Naive thymus-derived CD4-positive, alpha-beta T cell (primary cell): ENCODE results near the gene C2CD4A. TPM values are rescaled to one million over a fixed set of nuclear protein-coding genes. Genes with fewer than 3 reads are reported as not detected.
A peak's percentile ranks its signal among the peaks of the same experiment; 100 is the strongest.

Experiments used
- ATAC-seq: fragments of 150-1000 bp; cut with Tn5 transposase; 2 replicates; pipeline ENCODE4 v1.10.0; 2021; ENCODE audit warnings: mild to moderate bottlenecking, moderate library complexity
- CTCF ChIA-PET: fragments of 350-600 bp; sonication (Branson Sonifier 250); formaldehyde crosslinking; loops from one replicate; lab custom pipeline; 2021; ENCODE audit warnings: antibody characterized with exemption; lab: Charles Lee
- POLR2A ChIA-PET: fragments of 350-600 bp; sonication (Branson Sonifier 250); formaldehyde crosslinking; loops from one replicate; lab custom pipeline; 2021; ENCODE audit warnings: antibody characterized with exemption, inconsistent platforms; lab: Charles Lee
- DNase-seq, 9 donors: peaks; one replicate each; pipeline versions ENCODE4 v3.0.0 to v3.0.0-alpha.2; 2020 to 2022; ENCODE audit warnings: mixed read lengths in 1 of 9
- H3K27ac ChIP-seq: one replicate; pipeline ENCODE4 v1.7.0; 2013; ENCODE audit warnings: mild to moderate bottlenecking, low read depth, low read length, moderate library complexity
- H3K27me3 ChIP-seq, 2 donors: one replicate each; pipeline ENCODE4 v1.7.0; 2013; ENCODE audit warnings: low read length in 2 of 2, mild to moderate bottlenecking in 2 of 2, moderate library complexity in 2 of 2; ENCODE audit not compliant: control insufficient read depth in 2 of 2, insufficient read depth in 2 of 2
- H3K36me3 ChIP-seq, 3 experiments: 1 replicate in 2 of 3; 2 replicates in 1 of 3; pipeline ENCODE4 v1.7.0; 2013; ENCODE audit warnings: low read length in 3 of 3, mild to moderate bottlenecking in 3 of 3, moderate library complexity in 1 of 3; ENCODE audit not compliant: insufficient read depth in 3 of 3, control insufficient read depth in 2 of 3
- H3K4me1 ChIP-seq, 2 donors: one replicate each; pipeline ENCODE4 v1.7.0; 2013; ENCODE audit warnings: low read length in 2 of 2, mild to moderate bottlenecking in 2 of 2, moderate library complexity in 1 of 2; ENCODE audit not compliant: control insufficient read depth in 2 of 2, insufficient read depth in 2 of 2
- H3K4me3 ChIP-seq: 2 replicates; pipeline ENCODE4 v1.7.0; 2013; ENCODE audit warnings: mild to moderate bottlenecking, low read length
- H3K9me3 ChIP-seq, 3 experiments: 1 replicate in 2 of 3; 2 replicates in 1 of 3; pipeline ENCODE4 v1.7.0; 2013; ENCODE audit warnings: low read length in 3 of 3; ENCODE audit not compliant: control insufficient read depth in 2 of 3
- H3K27ac Mint-ChIP-seq, 9 donors: one replicate each; pipeline ENCODE4 v1.8.0; 2020 to 2022; ENCODE audit warnings: mixed read lengths in 9 of 9, mild to moderate bottlenecking in 8 of 9, moderate library complexity in 5 of 9, inconsistent platforms in 2 of 9
- H3K27me3 Mint-ChIP-seq, 5 donors: one replicate each; pipeline ENCODE4 v1.8.0; 2021 to 2022; ENCODE audit warnings: mixed read lengths in 5 of 5, mild to moderate bottlenecking in 1 of 5
- H3K36me3 Mint-ChIP-seq, 5 donors: one replicate each; pipeline ENCODE4 v1.8.0; 2020 to 2022; ENCODE audit warnings: mixed read lengths in 5 of 5, mild to moderate bottlenecking in 3 of 5, inconsistent platforms in 1 of 5
- H3K4me1 Mint-ChIP-seq, 7 donors: one replicate each; pipeline ENCODE4 v1.8.0; 2020 to 2022; ENCODE audit warnings: mixed read lengths in 7 of 7, mild to moderate bottlenecking in 3 of 7, inconsistent platforms in 1 of 7
- H3K4me3 Mint-ChIP-seq, 10 donors: one replicate each; pipeline ENCODE4 v1.8.0; 2020 to 2022; ENCODE audit warnings: mild to moderate bottlenecking in 10 of 10, mixed read lengths in 10 of 10, moderate library complexity in 6 of 10, inconsistent platforms in 2 of 10
- H3K9me3 Mint-ChIP-seq, 11 donors: one replicate each; pipeline ENCODE4 v1.8.0; 2020 to 2022; ENCODE audit warnings: mixed read lengths in 11 of 11, mild to moderate bottlenecking in 4 of 11, inconsistent platforms in 1 of 11, moderate library complexity in 1 of 11
- intact Hi-C, 2 donors: fragments of 100-400 bp; cut with micrococcal nuclease; formaldehyde crosslinking; loops; one replicate each; pipeline ENCODE4 v1.15.1; 2023
- polyA plus RNA-seq, 2 donors: library from polyadenylated mRNA; unstranded; fragments of 300-500 nt; fragmentation: Illumina TruSeq; gene quantifications; one replicate each; pipeline ENCODE4 v1.2.3, GENCODE V29; 2021
- total RNA-seq, 6 experiments: library from RNA in 5 of 6; stranded (reverse) in 5 of 6; gene quantifications; 1 replicate in 5 of 6; 2 replicates in 1 of 6; pipeline ENCODE4 v1.2.3 and lab custom pipeline; 2021 to 2026

Gene C2CD4A
- total and polyA plus RNA-seq, 7 experiments from 2014 or later = not detected

DNA sequence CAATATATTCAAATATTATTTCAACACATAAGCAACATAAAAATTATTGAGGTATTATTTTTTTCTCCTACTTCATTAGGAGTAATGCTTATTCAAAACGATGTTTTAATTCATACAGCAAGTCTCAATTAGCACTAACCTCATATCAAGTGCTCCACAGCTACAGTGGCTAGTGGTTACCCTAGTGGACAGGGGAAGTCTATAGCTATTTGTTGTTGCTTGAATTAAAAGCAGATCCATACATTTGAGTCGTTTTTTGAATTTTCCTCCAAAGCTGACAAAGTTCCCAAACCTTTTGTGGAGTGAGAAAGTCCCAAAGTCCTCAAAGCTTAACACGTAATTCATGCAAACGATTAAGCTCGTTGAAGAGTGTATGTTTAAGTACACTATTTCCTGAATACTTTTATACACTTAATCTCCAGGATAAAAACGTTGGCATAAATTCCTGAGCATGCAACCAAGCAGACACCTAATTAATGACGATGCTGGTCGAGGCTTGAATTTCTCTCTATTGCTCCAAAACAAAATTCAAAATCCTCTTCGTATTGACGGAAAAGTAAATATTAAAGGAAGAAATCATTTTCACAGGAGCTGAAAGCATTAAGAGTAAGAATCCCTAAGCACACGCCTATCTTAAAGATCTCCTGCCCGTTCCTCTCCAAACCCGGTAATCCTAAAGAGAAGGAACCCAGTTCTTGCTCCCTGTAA, 7.5 kb upstream of the C2CD4A start:
- ATAC-seq (no peak), DNase-seq (no peak)
- Mint-ChIP-seq H3K36me3 (peaks cover 0 to 8% (median 4%) of the 10 kb centered on the region in 5 donors), H3K4me3 (peak overlapping the region; percentile 90 to 100 (median 96)), H3K4me1 (peaks cover 32 to 71% (median 59%) of the 10 kb centered on the region in 7 donors), H3K27ac (peak overlapping the region; percentile 89 to 99 (median 95)), H3K9me3 (peaks cover 0 to 4% (median 0%) of the 10 kb centered on the region in 11 donors), H3K27me3 (peaks cover 0 to 24% (median 0%) of the 10 kb centered on the region in 5 donors)
- Histone ChIP-seq H3K4me1 (peaks cover 20 to 24% of the 10 kb centered on the region in 2 donors), H3K27ac (peak overlapping the region; percentile 81), H3K36me3 (peaks cover 0 to 5% (median 0%) of the 10 kb centered on the region in 3 experiments), H3K4me3 (peak overlapping the region; percentile 94), H3K27me3 (no peaks in the 10 kb centered on the region), H3K9me3 (no peaks in the 10 kb centered on the region)
- ChIA-PET POLR2A (interaction anchor here (0.6 to 1.0 kb wide), 2 partner anchors 14 to 169 kb away, joined by 3 to 4 read pairs; no protein-coding TSS in a partner anchor), CTCF (no interaction called here)
- intact Hi-C loops = loop anchor here in 1 of 2 donors (1.0 kb wide), 1 partner anchor 13 kb away; no protein-coding TSS in a partner anchor

DNA sequence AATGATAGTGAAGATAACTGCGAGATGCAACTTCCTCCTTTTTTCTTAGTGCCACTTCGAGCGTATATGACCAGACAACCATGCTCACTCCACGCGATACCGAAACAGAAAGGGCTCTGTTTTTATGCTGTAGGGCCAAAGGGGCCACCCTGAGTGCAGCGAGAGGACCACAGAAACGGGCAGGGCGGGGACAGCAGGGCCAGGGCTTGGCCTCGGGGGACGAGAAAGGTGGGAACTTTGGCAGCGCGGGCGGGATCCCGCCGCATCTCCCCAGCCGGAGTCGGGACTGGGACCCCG, 7.0 kb upstream of the C2CD4A start:
- no peaks in the 10 kb centered on the region for H3K9me3 ChIP-seq
- Mint-ChIP-seq H3K27me3 (peaks cover 0 to 28% (median 0%) of the 10 kb centered on the region in 5 donors), H3K4me3 (peak overlapping the region; percentile 90 to 100 (median 96)), H3K36me3 (peaks cover 0 to 8% (median 2%) of the 10 kb centered on the region in 5 donors), H3K9me3 (peaks cover 0 to 4% (median 0%) of the 10 kb centered on the region in 11 donors), H3K27ac (peak overlapping the region; percentile 89 to 99 (median 95)), H3K4me1 (peaks cover 27 to 66% (median 54%) of the 10 kb centered on the region in 7 donors)
- peaks cover 0 to 5% (median 0%) of the 10 kb centered on the region in 3 experiments for H3K36me3 ChIP-seq
- peaks cover 20 to 24% of the 10 kb centered on the region in 2 donors for H3K4me1 ChIP-seq
- H3K4me3 ChIP-seq = peak overlapping the region; percentile 94
- ChIA-PET CTCF (interaction anchor here (1.0 to 1.5 kb wide), 4 partner anchors 8 to 38 kb away, joined by 3 to 12 read pairs (median 4); no protein-coding TSS in a partner anchor), POLR2A (interaction anchor here (0.6 to 1.0 kb wide), 3 partner anchors 10 to 170 kb away, joined by 3 to 4 read pairs (median 4); no protein-coding TSS in a partner anchor)
- peak; percentile 69 for ATAC-seq
- H3K27me3 ChIP-seq = no peaks in the 10 kb centered on the region
- intact Hi-C loops = loop anchor here (1.0 to 10.0 kb wide), 6 partner anchors 12 to 988 kb away; no protein-coding TSS in a partner anchor
- peak in 8 of 9 donors; percentile 49 to 70 (median 68) for DNase-seq
- peak overlapping the region; percentile 81 for H3K27ac ChIP-seq

DNA sequence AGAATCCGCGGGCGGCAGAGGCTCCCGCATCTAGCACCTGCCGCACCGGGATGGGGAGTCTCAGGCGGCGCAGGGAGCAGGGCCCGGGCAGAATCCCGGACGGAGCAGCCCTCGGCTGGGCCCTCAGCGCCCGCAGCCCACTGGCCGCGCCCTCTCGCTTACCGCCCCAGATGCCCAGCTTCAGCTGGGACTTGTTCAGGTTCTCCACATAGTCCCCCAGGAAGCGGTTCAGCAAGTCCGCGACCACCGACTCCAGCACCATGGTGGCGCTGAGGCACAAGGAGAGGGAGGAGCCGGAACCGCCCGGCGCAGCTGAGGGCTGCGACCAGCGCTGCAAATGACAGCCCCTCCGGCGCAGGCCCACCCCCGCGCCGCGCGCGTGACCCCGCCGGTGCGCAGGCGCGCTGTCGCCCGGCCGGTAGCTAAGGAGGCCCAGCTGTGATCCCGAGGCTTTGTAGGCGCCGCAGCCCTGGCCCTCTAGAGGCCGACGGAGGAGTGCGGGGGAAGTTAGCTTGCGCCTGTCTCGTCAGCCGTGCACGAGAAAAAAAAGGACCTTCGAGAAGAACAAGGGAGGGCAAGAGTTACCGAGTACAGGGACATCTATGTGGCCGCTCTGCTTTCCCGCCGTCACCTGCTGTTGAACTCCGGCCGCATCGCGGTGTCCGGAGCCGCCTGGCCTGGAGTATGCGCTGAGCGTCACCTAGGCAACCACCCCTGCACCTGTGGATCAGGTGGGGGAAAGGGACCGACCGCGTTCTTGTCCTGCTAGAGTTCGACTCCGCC, 6.5 kb upstream of the C2CD4A start, which contains the start of gene VPS13C:
VPS13C (minus strand) TSS at position 335 of the 783 bp plus-strand sequence; CDS start at position 262, 73 bp downstream.
- Mint-ChIP-seq H3K36me3 (peaks cover 0 to 8% (median 2%) of the 10 kb centered on the region in 5 donors), H3K9me3 (peaks cover 0 to 4% (median 0%) of the 10 kb centered on the region in 11 donors), H3K4me1 (peaks cover 26 to 61% (median 48%) of the 10 kb centered on the region in 7 donors), H3K27me3 (peaks cover 0 to 34% (median 3%) of the 10 kb centered on the region in 5 donors), H3K27ac (peak within 1 kb of the TSS; percentile 89 to 99 (median 98)), H3K4me3 (peak within 1 kb of the TSS; percentile 90 to 100 (median 96))
- ATAC-seq = peak; percentile 93
- Histone ChIP-seq H3K4me3 (peak within 1 kb of the TSS; percentile 94), H3K27ac (peak within 1 kb of the TSS; percentile 81), H3K4me1 (peaks cover 20 to 24% of the 10 kb centered on the region in 2 donors), H3K36me3 (peaks cover 0 to 5% (median 0%) of the 10 kb centered on the region in 3 experiments), H3K9me3 (no peaks in the 10 kb centered on the region), H3K27me3 (no peaks in the 10 kb centered on the region)
- DNase-seq = peak; percentile 87 to 95 (median 91)
- POLR2A ChIA-PET = interaction anchor here (0.6 to 1.4 kb wide), 6 partner anchors 10 to 170 kb away, joined by 4 read pairs; no protein-coding TSS in a partner anchor
- CTCF ChIA-PET = interaction anchor here (1.0 to 1.5 kb wide), 5 partner anchors 8 to 38 kb away, joined by 3 to 12 read pairs (median 4); no protein-coding TSS in a partner anchor
- intact Hi-C loops = loop anchor here (1.0 to 10.0 kb wide), 5 partner anchors 11 to 987 kb away; no protein-coding TSS in a partner anchor

DNA sequence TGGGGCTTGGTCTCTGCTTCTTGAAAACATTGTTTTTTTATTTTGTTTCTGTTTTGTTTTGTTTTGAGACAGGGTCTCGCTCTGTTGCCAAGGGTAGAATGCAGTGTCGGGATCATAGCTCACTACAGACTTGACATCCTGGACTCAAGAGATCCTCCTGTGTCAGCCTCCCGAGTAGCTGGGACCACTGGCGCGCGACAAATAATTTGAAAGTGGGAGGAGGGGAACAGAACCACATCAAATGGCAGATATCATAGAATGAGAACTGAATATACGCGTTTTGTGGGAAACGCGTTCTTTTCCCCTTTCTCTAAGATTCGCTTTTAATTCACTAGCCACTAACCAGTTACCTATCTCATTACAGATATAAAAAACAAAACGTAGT, 5.9 kb upstream of the C2CD4A start:
- peak overlapping the region; percentile 81 for H3K27ac ChIP-seq
- POLR2A ChIA-PET = interaction anchor here (0.8 to 1.4 kb wide), 5 partner anchors 9 to 75 kb away, joined by 4 read pairs; no protein-coding TSS in a partner anchor
- peak overlapping the region; percentile 90 to 100 (median 96) for H3K4me3 Mint-ChIP-seq
- H3K36me3 Mint-ChIP-seq = peaks cover 0 to 8% (median 2%) of the 10 kb centered on the region in 5 donors
- peak in 1 of 9 donors; percentile 72 for DNase-seq
- H3K9me3 Mint-ChIP-seq = peaks cover 0 to 4% (median 0%) of the 10 kb centered on the region in 11 donors
- peak overlapping the region; percentile 89 to 99 (median 96) for H3K27ac Mint-ChIP-seq
- peak overlapping the region; percentile 94 for H3K4me3 ChIP-seq
- CTCF ChIA-PET = interaction anchor here (1.0 to 1.5 kb wide), 6 partner anchors 9 to 39 kb away, joined by 3 to 12 read pairs (median 4); no protein-coding TSS in a partner anchor
- H3K27me3 ChIP-seq = peaks cover 0 to 3% of the 10 kb centered on the region in 2 donors
- ATAC-seq = peak; percentile 34
- peaks cover 20 to 55% (median 43%) of the 10 kb centered on the region in 7 donors for H3K4me1 Mint-ChIP-seq
- peaks cover 0 to 5% (median 0%) of the 10 kb centered on the region in 3 experiments for H3K36me3 ChIP-seq
- intact Hi-C loops = loop anchor here (1.0 to 10.0 kb wide), 5 partner anchors 10 to 986 kb away; no protein-coding TSS in a partner anchor
- peaks cover 0 to 39% (median 8%) of the 10 kb centered on the region in 5 donors for H3K27me3 Mint-ChIP-seq
- H3K4me1 ChIP-seq = peaks cover 16 to 19% of the 10 kb centered on the region in 2 donors
- no peaks in the 10 kb centered on the region for H3K9me3 ChIP-seq

DNA sequence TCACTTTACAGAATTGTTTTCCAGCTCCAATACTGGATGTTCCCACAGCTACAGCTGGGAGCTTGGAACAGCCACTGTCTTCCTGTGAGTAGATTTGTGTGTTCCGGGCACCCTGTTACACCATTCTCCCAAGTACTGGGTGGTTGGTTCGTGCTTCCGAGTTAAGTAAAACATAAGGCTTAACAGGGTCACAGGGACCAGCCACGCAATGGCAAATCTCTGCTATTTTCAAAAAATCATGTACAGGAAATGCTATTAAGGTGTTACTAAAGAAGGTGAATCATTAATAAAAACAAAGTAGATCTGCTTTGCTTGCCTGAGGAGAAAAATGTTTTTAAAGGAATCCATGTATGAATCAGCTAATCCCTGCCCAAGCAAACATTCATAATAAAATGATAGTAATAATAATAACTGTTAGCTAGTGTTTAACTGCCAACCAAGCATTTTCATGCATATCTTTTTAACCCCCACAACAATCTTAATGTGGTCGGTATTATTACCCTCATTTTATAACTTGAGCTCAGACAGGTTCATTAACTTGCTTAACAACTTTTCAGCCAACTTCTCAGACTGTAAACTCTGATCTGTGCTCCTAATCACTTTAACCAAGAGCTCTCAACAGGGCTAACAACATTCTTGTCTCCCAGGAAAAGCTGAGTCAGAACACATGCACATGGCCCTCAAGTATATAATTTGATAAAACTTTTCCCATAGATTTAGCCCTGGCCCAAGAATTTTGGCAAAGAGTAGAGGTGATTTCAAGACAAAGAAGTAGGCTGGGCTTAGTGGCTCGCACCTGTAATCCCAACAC, 2.7 kb upstream of the C2CD4A start:
- H3K9me3 Mint-ChIP-seq = peaks cover 0 to 4% (median 0%) of the 10 kb centered on the region in 11 donors
- Histone ChIP-seq H3K27ac (no peak overlapping the region), H3K4me1 (peaks cover 17 to 27% of the 10 kb centered on the region in 2 donors), H3K4me3 (no peak overlapping the region), H3K27me3 (peaks cover 5 to 13% of the 10 kb centered on the region in 2 donors), H3K36me3 (peaks cover 0 to 5% (median 0%) of the 10 kb centered on the region in 3 experiments), H3K9me3 (no peaks in the 10 kb centered on the region)
- H3K4me1 Mint-ChIP-seq = peaks cover 17 to 48% (median 40%) of the 10 kb centered on the region in 7 donors
- H3K27ac Mint-ChIP-seq = peak overlapping the region in 1 of 9 donors; percentile 90
- intact Hi-C loops = loop anchor here (5.0 to 10.0 kb wide), 3 partner anchors 42 to 983 kb away; no protein-coding TSS in a partner anchor
- POLR2A ChIA-PET = no interaction called here
- H3K36me3 Mint-ChIP-seq = peaks cover 0 to 3% (median 2%) of the 10 kb centered on the region in 5 donors
- DNase-seq = no peak
- H3K4me3 Mint-ChIP-seq = peak overlapping the region in 3 of 10 donors; percentile 7 to 21 (median 9)
- ATAC-seq = no peak
- H3K27me3 Mint-ChIP-seq = peaks cover 21 to 63% (median 27%) of the 10 kb centered on the region in 5 donors
- CTCF ChIA-PET = no interaction called here
